ENCODE results near the gene ATP1A2.

Gene ATP1A2

GRCh38 chr1:160130486-160130885 is 14.9 kb downstream of the ATP1A2 start:
- H2AFZ ChIP-seq (ENCODE audit: low read depth, low read length, severe bottlenecking): no peak overlapping the region
- H3F3A ChIP-seq (ENCODE audit: insufficient read depth): no peaks in the 10 kb centered on the region
- H3K27me3 ChIP-seq (ENCODE audit: low read length): no peaks in the 10 kb centered on the region
- no peaks in the 10 kb centered on the region for H3K36me3 ChIP-seq (ENCODE audit: low read length)
- H3K4me2 ChIP-seq (ENCODE audit: low read depth, low read length, poor library complexity, severe bottlenecking): no peak overlapping the region
- no peaks in the 10 kb centered on the region for H3K9me3 ChIP-seq (ENCODE audit: insufficient read depth, low read length)
- no peak overlapping the region for H3K4me3 ChIP-seq (ENCODE audit: insufficient read depth, low read length, poor library complexity, severe bottlenecking)
- no peaks in the 10 kb centered on the region for H4K20me1 ChIP-seq (ENCODE audit: low read depth, low read length)
- no peaks in the 10 kb centered on the region for H3K79me2 ChIP-seq (ENCODE audit: insufficient read depth, low read length)
- TF ChIP-seq EZH2phosphoT487 (conservative IDR thresholded peaks at IDR 0.05; ENCODE audit: low read length): no peak
- TF ChIP-seq, protein P1, sequence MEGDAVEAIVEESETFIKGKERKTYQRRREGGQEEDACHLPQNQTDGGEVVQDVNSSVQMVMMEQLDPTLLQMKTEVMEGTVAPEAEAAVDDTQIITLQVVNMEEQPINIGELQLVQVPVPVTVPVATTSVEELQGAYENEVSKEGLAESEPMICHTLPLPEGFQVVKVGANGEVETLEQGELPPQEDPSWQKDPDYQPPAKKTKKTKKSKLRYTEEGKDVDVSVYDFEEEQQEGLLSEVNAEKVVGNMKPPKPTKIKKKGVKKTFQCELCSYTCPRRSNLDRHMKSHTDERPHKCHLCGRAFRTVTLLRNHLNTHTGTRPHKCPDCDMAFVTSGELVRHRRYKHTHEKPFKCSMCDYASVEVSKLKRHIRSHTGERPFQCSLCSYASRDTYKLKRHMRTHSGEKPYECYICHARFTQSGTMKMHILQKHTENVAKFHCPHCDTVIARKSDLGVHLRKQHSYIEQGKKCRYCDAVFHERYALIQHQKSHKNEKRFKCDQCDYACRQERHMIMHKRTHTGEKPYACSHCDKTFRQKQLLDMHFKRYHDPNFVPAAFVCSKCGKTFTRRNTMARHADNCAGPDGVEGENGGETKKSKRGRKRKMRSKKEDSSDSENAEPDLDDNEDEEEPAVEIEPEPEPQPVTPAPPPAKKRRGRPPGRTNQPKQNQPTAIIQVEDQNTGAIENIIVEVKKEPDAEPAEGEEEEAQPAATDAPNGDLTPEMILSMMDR (IDR thresholded peaks at IDR 0.05; ENCODE audit: insufficient read depth, low read length, poor library complexity, severe bottlenecking): no peak
- H3K9me2 ChIP-seq (replicated peaks; ENCODE audit: insufficient read depth, low read length): no peaks in the 10 kb centered on the region
- H3K9ac ChIP-seq (ENCODE audit: low read length): no peak overlapping the region
- no peak overlapping the region for H3K27ac ChIP-seq (ENCODE audit: low read depth, low read length)

DNA sequence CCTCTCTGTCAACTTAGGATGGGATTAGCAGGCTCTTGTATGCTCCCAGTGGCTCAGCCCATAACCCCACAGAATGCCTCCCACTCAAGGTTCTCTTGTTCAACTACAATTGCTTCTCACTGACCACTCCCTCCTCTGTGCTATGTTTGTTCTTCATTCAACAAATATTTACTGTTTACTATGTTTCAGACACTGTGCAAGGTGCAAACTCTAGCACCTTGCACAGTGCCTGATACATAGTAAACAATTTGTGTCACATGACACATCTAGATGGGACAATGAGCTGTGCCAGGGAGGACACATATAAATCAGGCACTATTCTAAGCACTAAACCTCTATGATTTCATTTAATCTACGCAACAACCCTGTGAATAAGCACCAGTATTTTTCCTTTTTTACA is 15.4 kb downstream of the ATP1A2 start:
- Histone ChIP-seq H2AFZ (ENCODE audit: low read depth, low read length, severe bottlenecking) (no peak overlapping the region), H3K4me3 (ENCODE audit: insufficient read depth, low read length, poor library complexity, severe bottlenecking) (no peak overlapping the region), H3F3A (ENCODE audit: insufficient read depth) (no peaks in the 10 kb centered on the region), H3K9me3 (ENCODE audit: insufficient read depth, low read length) (no peaks in the 10 kb centered on the region), H3K27ac (ENCODE audit: low read depth, low read length) (no peak overlapping the region), H3K9ac (ENCODE audit: low read length) (no peak overlapping the region), H3K4me2 (ENCODE audit: low read depth, low read length, poor library complexity, severe bottlenecking) (no peak overlapping the region), H3K79me2 (ENCODE audit: insufficient read depth, low read length) (no peaks in the 10 kb centered on the region), H3K9me2 (replicated peaks; ENCODE audit: insufficient read depth, low read length) (no peaks in the 10 kb centered on the region), H3K27me3 (ENCODE audit: low read length) (no peaks in the 10 kb centered on the region), H3K36me3 (ENCODE audit: low read length) (no peaks in the 10 kb centered on the region), H4K20me1 (ENCODE audit: low read depth, low read length) (no peaks in the 10 kb centered on the region)
- no peak for TF ChIP-seq EZH2phosphoT487 (conservative IDR thresholded peaks at IDR 0.05; ENCODE audit: low read length)
- TF ChIP-seq, protein P1 (IDR thresholded peaks at IDR 0.05; ENCODE audit: insufficient read depth, low read length, poor library complexity, severe bottlenecking): no peak

DNA sequence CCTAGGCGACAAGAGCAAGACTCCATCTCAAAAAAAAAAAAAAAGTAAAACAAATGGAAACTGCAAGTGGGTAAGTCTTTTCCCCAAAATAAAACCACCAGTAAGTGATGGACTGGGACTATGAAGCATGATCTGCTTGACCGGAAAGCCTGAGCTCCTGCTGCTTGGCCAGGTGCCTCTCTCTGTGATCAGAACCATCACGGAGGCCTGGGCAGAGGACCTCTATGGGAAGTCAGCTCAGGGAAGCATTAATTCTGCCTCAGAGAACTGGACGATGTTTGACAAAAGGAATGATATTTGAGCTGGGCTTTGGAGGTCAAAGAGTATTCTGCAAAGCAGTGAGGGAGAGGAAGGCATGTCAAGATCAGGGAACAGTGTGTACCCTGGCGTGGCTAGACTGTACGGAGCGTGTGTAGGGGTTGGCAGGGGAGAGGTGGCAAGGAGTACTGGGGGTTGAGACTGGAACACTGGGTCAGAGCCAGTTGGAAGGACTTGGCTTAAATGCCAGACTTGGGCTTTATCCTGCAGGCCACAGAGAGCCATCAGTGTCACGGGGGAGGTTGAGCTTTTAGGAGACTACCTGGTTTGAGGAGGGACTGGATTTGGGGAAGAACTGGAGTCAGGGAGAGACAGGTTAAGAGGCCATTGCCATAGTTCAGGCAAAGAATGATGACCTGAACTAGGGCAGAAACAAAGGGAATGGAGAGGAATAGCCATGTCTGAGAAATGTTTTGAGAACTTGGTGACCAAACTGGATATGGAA is 16.4 kb downstream of the ATP1A2 start:
- TF ChIP-seq EZH2phosphoT487 (conservative IDR thresholded peaks at IDR 0.05; ENCODE audit: low read length): no peak
- TF ChIP-seq, protein P1 (IDR thresholded peaks at IDR 0.05; ENCODE audit: insufficient read depth, low read length, poor library complexity, severe bottlenecking): no peak
- H3K27me3 ChIP-seq (ENCODE audit: low read length): no peaks in the 10 kb centered on the region
- H4K20me1 ChIP-seq (ENCODE audit: low read depth, low read length): no peaks in the 10 kb centered on the region
- no peak overlapping the region for H2AFZ ChIP-seq (ENCODE audit: low read depth, low read length, severe bottlenecking)
- H3K9ac ChIP-seq (ENCODE audit: low read length): no peak overlapping the region
- no peak overlapping the region for H3K4me2 ChIP-seq (ENCODE audit: low read depth, low read length, poor library complexity, severe bottlenecking)
- no peaks in the 10 kb centered on the region for H3K9me2 ChIP-seq (replicated peaks; ENCODE audit: insufficient read depth, low read length)
- no peaks in the 10 kb centered on the region for H3K79me2 ChIP-seq (ENCODE audit: insufficient read depth, low read length)
- H3F3A ChIP-seq (ENCODE audit: insufficient read depth): no peaks in the 10 kb centered on the region
- H3K36me3 ChIP-seq (ENCODE audit: low read length): no peaks in the 10 kb centered on the region
- H3K9me3 ChIP-seq (ENCODE audit: insufficient read depth, low read length): no peaks in the 10 kb centered on the region
- H3K27ac ChIP-seq (ENCODE audit: low read depth, low read length): no peak overlapping the region
- no peak overlapping the region for H3K4me3 ChIP-seq (ENCODE audit: insufficient read depth, low read length, poor library complexity, severe bottlenecking)

All from SU-DHL-6 (cell line).